Kidney (tissue), 14 donors: ENCODE measurements around the gene AK1. TPM values are rescaled to one million over a fixed set of nuclear protein-coding genes. Genes with fewer than 3 reads are reported as not detected.

Source experiments
- DNase-seq, 5 donors: peaks; one replicate each; pipeline ENCODE4 v3.0.0-alpha.2; 2013 to 2020
- FAIRE-seq: peaks from 2 replicates; lab custom pipeline; 2012; peaks lifted over from hg19 to GRCh38; lab: Jason Lieb, UNC
- H3K27ac ChIP-seq, 2 donors: one replicate each; pipeline ENCODE4 v1.7.0; 2013; ENCODE audit warnings: low read depth in 2 of 2, low read length in 2 of 2, inconsistent platforms in 1 of 2
- H3K27me3 ChIP-seq: one replicate; pipeline ENCODE4 v1.7.1; 2013; ENCODE audit warnings: low read length, inconsistent platforms; ENCODE audit not compliant: control insufficient read depth, insufficient read depth
- H3K36me3 ChIP-seq, 3 donors: one replicate each; pipeline versions ENCODE4 v1.7.0 to v1.7.1; 2013; ENCODE audit warnings: low read length in 3 of 3, control low read depth in 1 of 3, inconsistent platforms in 1 of 3; ENCODE audit not compliant: insufficient read depth in 3 of 3, control insufficient read depth in 2 of 3
- H3K4me1 ChIP-seq, 3 donors: one replicate each; pipeline versions ENCODE4 v1.7.0 to v1.7.1; 2013; ENCODE audit warnings: low read length in 3 of 3, inconsistent platforms in 1 of 3, low read depth in 1 of 3; ENCODE audit not compliant: control insufficient read depth in 2 of 3, insufficient read depth in 2 of 3
- H3K4me3 ChIP-seq, 3 donors: one replicate each; pipeline versions ENCODE4 v1.7.0 to v1.8.1; 2013; ENCODE audit warnings: low read length in 3 of 3, control low read depth in 1 of 3, inconsistent platforms in 1 of 3
- H3K9ac ChIP-seq, 3 donors: one replicate each; pipeline versions ENCODE4 v1.7.0 to v1.7.1; 2013; ENCODE audit warnings: low read length in 3 of 3, control low read depth in 1 of 3, inconsistent platforms in 1 of 3
- H3K9me3 ChIP-seq, 3 donors: one replicate each; pipeline versions ENCODE4 v1.7.0 to v1.7.1; 2013; ENCODE audit warnings: low read length in 3 of 3, control low read depth in 1 of 3, inconsistent platforms in 1 of 3; ENCODE audit not compliant: control insufficient read depth in 2 of 3, insufficient read depth in 1 of 3
- intact Hi-C: fragments of 100-400 bp; cut with DNase I; formaldehyde crosslinking; loops from one replicate; pipeline ENCODE4 v1.11.1; 2022
- polyA plus RNA-seq: library from polyadenylated mRNA; stranded (reverse); fragments of 350-450 nt; fragmentation: Illumina TruSeq; extraction: RNeasy Lipid Tissue Mini Kit (QIAGEN cat#74804); gene quantifications from one replicate; pipeline ENCODE4 v1.2.3, GENCODE V29; 2014; ENCODE audit warnings: low read depth, low replicate concordance; ENCODE audit not compliant: insufficient read depth
- total RNA-seq: library from RNA; stranded (reverse); fragmentation: NEBNext Ultra II Directional; extraction: Animal tissue kit (Norgen Biotek cat#: 25700); gene quantifications from one replicate; pipeline ENCODE4 v1.2.1, GENCODE V29; 2021
- TF ChIP-seq, protein P1 (sequence below): IDR thresholded peaks from 3 replicates; pipeline ENCODE4 v1.5.1; 2012; ENCODE audit warnings: mild to moderate bottlenecking, moderate library complexity, borderline replicate concordance; ENCODE audit not compliant: insufficient read depth; ENCODE audit errors: extremely low read depth
- donor health status: control.
- donor health status: control.
- donor health status: control.
- donor health status: control.
- donor health status: control.
- donor health status: DM: yes; HTN: yes; CAD: no.
- donor health status: Normal renal cell carcinoma (clear cell type).

Gene AK1
- total and polyA plus RNA-seq, 2 donors from 2014 or later = 77.9 to 185 TPM

GRCh38 chr9:127862075-127863011 lies 15.1 kb downstream of the AK1 start:
- peak overlapping the region in 1 of 3 donors; percentile 47 for H3K9ac ChIP-seq
- intact Hi-C loops = no loop called here

DNA sequence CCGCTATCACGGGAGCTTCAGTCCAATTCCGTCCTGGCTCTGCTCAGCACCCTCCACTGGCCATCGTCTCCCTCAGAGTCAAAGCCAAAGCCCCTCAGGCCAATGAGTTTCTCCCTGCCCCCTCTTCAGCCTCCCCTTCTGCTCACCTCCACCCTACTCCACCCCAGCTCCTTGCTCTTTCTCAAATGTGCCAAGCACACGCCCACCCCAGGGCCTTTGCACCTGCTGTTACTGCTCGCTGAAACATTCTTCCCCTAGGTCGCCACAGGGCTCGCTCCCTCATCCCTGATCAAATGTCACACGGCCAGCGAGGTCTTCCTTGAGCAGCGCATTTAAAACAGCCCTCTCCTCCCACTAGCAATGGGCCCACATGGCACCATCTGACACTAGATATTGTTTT lies 16.7 kb downstream of the AK1 start:
- H3K9ac ChIP-seq = no peak overlapping the region
- H3K9me3 ChIP-seq = no peaks in the 10 kb centered on the region
- H3K36me3 ChIP-seq = no peaks in the 10 kb centered on the region
- TF ChIP-seq, protein P1, sequence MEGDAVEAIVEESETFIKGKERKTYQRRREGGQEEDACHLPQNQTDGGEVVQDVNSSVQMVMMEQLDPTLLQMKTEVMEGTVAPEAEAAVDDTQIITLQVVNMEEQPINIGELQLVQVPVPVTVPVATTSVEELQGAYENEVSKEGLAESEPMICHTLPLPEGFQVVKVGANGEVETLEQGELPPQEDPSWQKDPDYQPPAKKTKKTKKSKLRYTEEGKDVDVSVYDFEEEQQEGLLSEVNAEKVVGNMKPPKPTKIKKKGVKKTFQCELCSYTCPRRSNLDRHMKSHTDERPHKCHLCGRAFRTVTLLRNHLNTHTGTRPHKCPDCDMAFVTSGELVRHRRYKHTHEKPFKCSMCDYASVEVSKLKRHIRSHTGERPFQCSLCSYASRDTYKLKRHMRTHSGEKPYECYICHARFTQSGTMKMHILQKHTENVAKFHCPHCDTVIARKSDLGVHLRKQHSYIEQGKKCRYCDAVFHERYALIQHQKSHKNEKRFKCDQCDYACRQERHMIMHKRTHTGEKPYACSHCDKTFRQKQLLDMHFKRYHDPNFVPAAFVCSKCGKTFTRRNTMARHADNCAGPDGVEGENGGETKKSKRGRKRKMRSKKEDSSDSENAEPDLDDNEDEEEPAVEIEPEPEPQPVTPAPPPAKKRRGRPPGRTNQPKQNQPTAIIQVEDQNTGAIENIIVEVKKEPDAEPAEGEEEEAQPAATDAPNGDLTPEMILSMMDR = no peak
- H3K27ac ChIP-seq = peak overlapping the region in 1 of 2 donors; percentile 11
- H3K4me3 ChIP-seq = no peak overlapping the region
- DNase-seq (no peak), FAIRE-seq (no peak)
- no peaks in the 10 kb centered on the region for H3K27me3 ChIP-seq
- intact Hi-C loops = no loop called here
- peaks cover under 1 to 50% (median 4%) of the 10 kb centered on the region in 3 donors for H3K4me1 ChIP-seq

More at GRCh38 chr9:127862075-127863011, 15.1 kb downstream of the AK1 start:
- Histone ChIP-seq H3K4me3 (no peak overlapping the region), H3K27ac (peak overlapping the region; percentile 76 to 90), H3K36me3 (no peaks in the 10 kb centered on the region), H3K4me1 (peaks cover 2 to 40% (median 4%) of the 10 kb centered on the region in 3 donors), H3K27me3 (no peaks in the 10 kb centered on the region), H3K9me3 (no peaks in the 10 kb centered on the region)
- FAIRE-seq = no peak
- DNase-seq = peak; percentile 58 to 94 (median 65)
- TF ChIP-seq, protein P1 = no peak

GRCh38 chr9:127860260-127860659 lies 17.2 kb downstream of the AK1 start:
- H3K4me1 ChIP-seq = peaks cover 0 to 51% (median 2%) of the 10 kb centered on the region in 3 donors
- no peaks in the 10 kb centered on the region for H3K9me3 ChIP-seq
- no peaks in the 10 kb centered on the region for H3K36me3 ChIP-seq
- H3K4me3 ChIP-seq = no peak overlapping the region
- intact Hi-C loops = no loop called here
- TF ChIP-seq, protein P1 = no peak
- no peak for FAIRE-seq
- H3K9ac ChIP-seq = no peak overlapping the region
- peak overlapping the region in 1 of 2 donors; percentile 11 for H3K27ac ChIP-seq
- no peak for DNase-seq
- no peaks in the 10 kb centered on the region for H3K27me3 ChIP-seq
